HepG2 (cell line): Measurements from ENCODE around the gene DDIT4. TPM values are rescaled to one million over a fixed set of nuclear protein-coding genes. Genes with fewer than 3 reads are reported as not detected.
A peak's percentile ranks its signal among the peaks of the same experiment; 100 is the strongest.

Experiments used
- CCAR2 ChIP-seq: fragments of 200-400 bp; formaldehyde crosslinking; optimal IDR thresholded peaks from 2 replicates; pipeline ENCODE3; 2018; ENCODE audit warnings: low read depth, mild to moderate bottlenecking, low read length, moderate library complexity
- CREB1 ChIP-seq, 2 experiments: fragments of 450-650 bp in 1 of 2; IDR thresholded peaks; 2 replicates each; pipeline ENCODE4 v1.6.1; 2016 to 2017; ENCODE audit warnings: control low read depth in 1 of 2, mild to moderate bottlenecking in 1 of 2, missing compliant biosample characterization in 1 of 2, missing genetic modification characterization in 1 of 2
- CSRNP2 ChIP-seq: sonication (generic); formaldehyde crosslinking; conservative IDR thresholded peaks from 2 replicates; pipeline ENCODE4 v1.8.0; 2022; ENCODE audit warnings: low read depth, missing genetic modification reagents
- DMTF1 ChIP-seq: sonication (generic); formaldehyde crosslinking; IDR thresholded peaks from 2 replicates; pipeline ENCODE4 v1.4.0; 2020; ENCODE audit warnings: mild to moderate bottlenecking, missing genetic modification reagents
- ETV6 ChIP-seq: sonication (generic); formaldehyde crosslinking; conservative IDR thresholded peaks from 2 replicates; pipeline ENCODE4 v1.4.0; 2020; ENCODE audit warnings: missing genetic modification reagents
- IRF9 ChIP-seq: sonication (generic); formaldehyde crosslinking; IDR thresholded peaks from 2 replicates; pipeline ENCODE4 v1.8.0; 2022; ENCODE audit warnings: missing genetic modification reagents, mild to moderate bottlenecking, borderline replicate concordance
- MAFF ChIP-seq: IDR thresholded peaks from 2 replicates; pipeline ENCODE4 v1.6.1; 2011; ENCODE audit warnings: low read depth, low read length, improper control_type of control experiment
- NFE2L2 ChIP-seq: fragments of 150-350 bp; IDR thresholded peaks from 2 replicates; pipeline ENCODE4 v1.6.1; 2014; ENCODE audit warnings: low read length
- PHF8 ChIP-seq: sonication (generic); formaldehyde crosslinking; IDR thresholded peaks from 2 replicates; pipeline ENCODE4 v1.5.0; 2020; ENCODE audit warnings: missing genetic modification reagents
- REL ChIP-seq: sonication (generic); formaldehyde crosslinking; conservative IDR thresholded peaks from 2 replicates; pipeline ENCODE4 v1.8.0; 2022; ENCODE audit warnings: mild to moderate bottlenecking, missing genetic modification reagents, moderate library complexity
- RORA ChIP-seq: sonication (generic); formaldehyde crosslinking; IDR thresholded peaks from 2 replicates; pipeline ENCODE4 v1.5.0; 2020; ENCODE audit warnings: mild to moderate bottlenecking, missing genetic modification reagents, moderate library complexity
- SALL2 ChIP-seq: sonication (generic); formaldehyde crosslinking; IDR thresholded peaks from 2 replicates; pipeline ENCODE4 v1.8.1; 2023; ENCODE audit warnings: mild to moderate bottlenecking, missing genetic modification reagents, inconsistent platforms
- SAP130 ChIP-seq: IDR thresholded peaks from 2 replicates; pipeline ENCODE4 v1.6.1; 2016; ENCODE audit warnings: low read depth
- WIZ ChIP-seq: sonication (generic); formaldehyde crosslinking; IDR thresholded peaks from 2 replicates; pipeline ENCODE4 v1.5.1; 2020; ENCODE audit warnings: mild to moderate bottlenecking, missing genetic modification reagents
- ZNF17 ChIP-seq: sonication (generic); formaldehyde crosslinking; IDR thresholded peaks from 2 replicates; pipeline ENCODE4 v1.5.0; 2020; ENCODE audit warnings: mild to moderate bottlenecking, missing genetic modification reagents
- ZNF263 ChIP-seq: sonication (generic); formaldehyde crosslinking; IDR thresholded peaks from 2 replicates; pipeline ENCODE4 v1.4.0; 2020; ENCODE audit warnings: missing genetic modification reagents
- ZNF484 ChIP-seq: sonication (generic); formaldehyde crosslinking; IDR thresholded peaks from 2 replicates; pipeline ENCODE4 v1.5.1; 2020; ENCODE audit warnings: mild to moderate bottlenecking, low read depth, missing genetic modification reagents, borderline replicate concordance
- ZNF530 ChIP-seq: sonication (generic); formaldehyde crosslinking; IDR thresholded peaks from 2 replicates; pipeline ENCODE4 v1.5.0; 2020; ENCODE audit warnings: low read depth, mild to moderate bottlenecking, missing genetic modification reagents
- ZNF607 ChIP-seq: sonication (generic); formaldehyde crosslinking; IDR thresholded peaks from 2 replicates; pipeline ENCODE4 v1.5.1; 2020; ENCODE audit warnings: missing genetic modification reagents, mild to moderate bottlenecking, borderline replicate concordance
- ZNF619 ChIP-seq: sonication (generic); formaldehyde crosslinking; IDR thresholded peaks from 2 replicates; pipeline ENCODE4 v1.4.0; 2020; ENCODE audit warnings: mild to moderate bottlenecking, missing genetic modification reagents
- ZNF713 ChIP-seq: sonication (generic); formaldehyde crosslinking; IDR thresholded peaks from 2 replicates; pipeline ENCODE4 v1.4.0; 2020; ENCODE audit warnings: mild to moderate bottlenecking, missing genetic modification reagents
- ZNF800 ChIP-seq: sonication (generic); formaldehyde crosslinking; IDR thresholded peaks from 2 replicates; pipeline ENCODE4 v1.4.0; 2020; ENCODE audit warnings: missing genetic modification reagents
- ZNF841 ChIP-seq: sonication (generic); formaldehyde crosslinking; IDR thresholded peaks from 2 replicates; pipeline ENCODE4 v1.8.1; 2023; ENCODE audit warnings: missing genetic modification reagents, borderline replicate concordance
- polyA plus RNA-seq, 8 experiments: library from polyadenylated mRNA; depleted of rRNA in 3 of 8; stranded (reverse) in 7 of 8; unstranded in 1 of 8; fragments of >200 nt; fragmentation: Illumina TruSeq in 4 of 8; extraction: Trizol in 4 of 8; gene quantifications; 2 replicates each; pipeline versions ENCODE4 v1.2.1 to v1.2.3, GENCODE V29; 2011 to 2016; ENCODE audit warnings: low read depth in 4 of 8, missing spikeins in 1 of 8, mixed read lengths in 1 of 8; ENCODE audit not compliant: insufficient read depth in 1 of 8
- total RNA-seq, 5 experiments: library from RNA; depleted of rRNA; stranded (reverse); fragments of >200 nt; fragmentation: Illumina TruSeq; extraction: Trizol; gene quantifications; 2 replicates each; pipeline ENCODE4 v1.2.3, GENCODE V29; 2016; ENCODE audit warnings: low read depth in 1 of 5

DDIT4 gene
- total and polyA plus RNA-seq, 2 of the 13 experiments (the other 11 are each of a cell fraction or from before 2014, with no cell fraction given), result 35.6 to 40.7 TPM

GRCh38 chr10:72276421-72277339, 3.0 kb downstream of the DDIT4 start (continued):
- no peak for TF ChIP-seq CSRNP2 (CRISPR knock-in tag)
- 0 out of 2 replicates have a peak, but pooled peaks have one; percentile 18 for TF ChIP-seq SALL2 (CRISPR knock-in tag)
- peak; percentile 56 for TF ChIP-seq SAP130 (CRISPR knock-in tag)
- no peak for TF ChIP-seq ZNF17 (CRISPR knock-in tag)
- no peak for TF ChIP-seq ZNF607 (CRISPR knock-in tag)
- no peak for TF ChIP-seq ZNF484 (CRISPR knock-in tag)
- TF ChIP-seq ZNF530 (CRISPR knock-in tag), result no peak
- no peak for TF ChIP-seq WIZ (CRISPR knock-in tag)
- TF ChIP-seq IRF9 (CRISPR knock-in tag), result no peak
- TF ChIP-seq MAFF, result no peak
- TF ChIP-seq ZNF841, result no peak
- no peak for TF ChIP-seq ZNF263 (CRISPR knock-in tag)
- no peak for TF ChIP-seq ZNF619 (CRISPR knock-in tag)
- TF ChIP-seq REL (CRISPR knock-in tag), result no peak; the same call in 1 of the 2 replicates
- TF ChIP-seq ZNF713 (CRISPR knock-in tag), result no peak
- no peak; the same call in none of the 2 replicates for TF ChIP-seq PHF8 (CRISPR knock-in tag)
- TF ChIP-seq RORA (CRISPR knock-in tag), result 0 out of 2 replicates have a peak, but pooled peaks have one; percentile 90
- no peak for TF ChIP-seq DMTF1 (CRISPR knock-in tag)
- TF ChIP-seq CREB1 (IDR thresholded peaks at IDR 0.05), result no peak
- TF ChIP-seq CREB1 (CRISPR knock-in tag; IDR thresholded peaks at IDR 0.05), result peak; percentile 52
- no peak for TF ChIP-seq NFE2L2
- 0 out of 2 replicates have a peak, but pooled peaks have one; percentile 23 for TF ChIP-seq ZNF800
- peak; percentile 77 for TF ChIP-seq ETV6
- no peak for TF ChIP-seq CCAR2
